Astrocyte (in vitro differentiated cells and primary cell): ENCODE data around the gene CACNB4. TPM values are rescaled to one million over a fixed set of nuclear protein-coding genes. Genes with fewer than 3 reads are reported as not detected.

Source experiments
- DNase-seq: peaks from one replicate; pipeline ENCODE4 v3.0.0-alpha.2; 2010; ENCODE audit warnings: low read depth
- FAIRE-seq: peaks from 2 replicates; lab custom pipeline; 2011; peaks lifted over from hg19 to GRCh38; lab: Jason Lieb, UNC
- H2AFZ ChIP-seq: 2 replicates; pipeline ENCODE4 v1.6.0; 2012; ENCODE audit warnings: low read depth, low read length, inconsistent platforms
- H3K27ac ChIP-seq: 2 replicates; pipeline ENCODE4 v1.5.1; 2011; ENCODE audit warnings: low read depth, low read length, inconsistent platforms
- H3K27me3 ChIP-seq: 2 replicates; pipeline ENCODE4 v1.6.0; 2011; ENCODE audit warnings: low read length, inconsistent platforms; ENCODE audit not compliant: insufficient read depth
- H3K36me3 ChIP-seq: 2 replicates; pipeline ENCODE4 v1.5.1; 2011; ENCODE audit warnings: low read length, inconsistent platforms; ENCODE audit not compliant: insufficient read depth
- H3K4me1 ChIP-seq: 2 replicates; pipeline ENCODE4 v1.5.1; 2011; ENCODE audit warnings: low read length, inconsistent platforms; ENCODE audit not compliant: insufficient read depth
- H3K4me2 ChIP-seq: 2 replicates; pipeline ENCODE4 v1.6.0; 2012; ENCODE audit warnings: low read length, inconsistent platforms
- H3K4me3 ChIP-seq: 2 replicates; pipeline ENCODE4 v1.5.1; 2011; ENCODE audit warnings: low read depth, mild to moderate bottlenecking, low read length, inconsistent platforms; ENCODE audit not compliant: insufficient read depth
- H3K79me2 ChIP-seq: 2 replicates; pipeline ENCODE4 v1.6.0; 2012; ENCODE audit warnings: mild to moderate bottlenecking, low read length, inconsistent platforms; ENCODE audit not compliant: insufficient read depth
- H3K9ac ChIP-seq: 2 replicates; pipeline ENCODE4 v1.6.0; 2012; ENCODE audit warnings: mild to moderate bottlenecking, low read length, inconsistent platforms
- H3K9me3 ChIP-seq: 2 replicates; pipeline ENCODE4 v1.5.1; 2012; ENCODE audit warnings: low read depth, mild to moderate bottlenecking, low read length, inconsistent platforms; ENCODE audit not compliant: insufficient read depth
- H4K20me1 ChIP-seq: 2 replicates; pipeline ENCODE4 v1.6.0; 2012; ENCODE audit warnings: low read length, inconsistent platforms; ENCODE audit not compliant: insufficient read depth
- H3K27ac Mint-ChIP-seq: one replicate; pipeline ENCODE4 v1.8.0; 2021; ENCODE audit warnings: mild to moderate bottlenecking, mixed read lengths; ENCODE audit not compliant: unreplicated experiment
- H3K27me3 Mint-ChIP-seq: one replicate; pipeline ENCODE4 v1.8.0; 2021; ENCODE audit warnings: low read depth, mixed read lengths; ENCODE audit not compliant: unreplicated experiment
- H3K36me3 Mint-ChIP-seq: one replicate; pipeline ENCODE4 v1.8.0; 2021; ENCODE audit warnings: low read depth, mixed read lengths; ENCODE audit not compliant: unreplicated experiment
- H3K4me1 Mint-ChIP-seq: one replicate; pipeline ENCODE4 v1.8.0; 2021; ENCODE audit warnings: low read depth, mixed read lengths; ENCODE audit not compliant: unreplicated experiment
- H3K4me3 Mint-ChIP-seq: one replicate; pipeline ENCODE4 v1.8.0; 2021; ENCODE audit warnings: mild to moderate bottlenecking, moderate library complexity, mixed read lengths; ENCODE audit not compliant: unreplicated experiment
- H3K9me3 Mint-ChIP-seq: one replicate; pipeline ENCODE4 v1.8.0; 2021; ENCODE audit warnings: mild to moderate bottlenecking, mixed read lengths; ENCODE audit not compliant: unreplicated experiment
- CTCF ChIP-seq: IDR thresholded peaks from 2 replicates; pipeline ENCODE4 v1.5.1; 2011; ENCODE audit warnings: low read depth, mild to moderate bottlenecking, inconsistent platforms, low read length, moderate library complexity; ENCODE audit not compliant: insufficient read depth
- EZH2 ChIP-seq: IDR thresholded peaks from 2 replicates; pipeline ENCODE4 v1.6.1; 2012; ENCODE audit warnings: mild to moderate bottlenecking, low read length, inconsistent platforms; ENCODE audit not compliant: insufficient read depth
- total RNA-seq: library from RNA; stranded (reverse); gene quantifications from 2 replicates; pipeline ENCODE4 v1.2.1, GENCODE V29; 2021

The CACNB4 gene
- total RNA-seq, 1 donor from 2014 or later = 1.8 TPM

- FAIRE-seq = no peak
- H3K4me1 Mint-ChIP-seq = no peaks in the 10 kb centered on the region
- H3K36me3 ChIP-seq = no peaks in the 10 kb centered on the region
- no peaks in the 10 kb centered on the region for H3K36me3 Mint-ChIP-seq
- H3K27me3 ChIP-seq = no peaks in the 10 kb centered on the region
- no peaks in the 10 kb centered on the region for H4K20me1 ChIP-seq
- no peak overlapping the region for H2AFZ ChIP-seq
- H3K27ac Mint-ChIP-seq = no peak overlapping the region
- H3K9me3 ChIP-seq = no peaks in the 10 kb centered on the region
- TF ChIP-seq EZH2 (no peak), CTCF (no peak)
- no peak for DNase-seq
- no peaks in the 10 kb centered on the region for H3K79me2 ChIP-seq
- peaks cover 3% of the 10 kb centered on the region for H3K27me3 Mint-ChIP-seq
- peaks cover 7% of the 10 kb centered on the region for H3K9me3 Mint-ChIP-seq
- H3K4me2 ChIP-seq = no peak overlapping the region
- no peak overlapping the region for H3K4me3 Mint-ChIP-seq
- H3K27ac ChIP-seq = no peak overlapping the region
- no peaks in the 10 kb centered on the region for H3K4me1 ChIP-seq
- no peak overlapping the region for H3K9ac ChIP-seq
- H3K4me3 ChIP-seq = no peak overlapping the region
Observed at GRCh38 chr2:151908204-151908882, 190.5 kb downstream of the CACNB4 start.

- Histone ChIP-seq H4K20me1 (no peaks in the 10 kb centered on the region), H3K4me3 (no peak overlapping the region), H3K4me1 (no peaks in the 10 kb centered on the region), H3K79me2 (no peaks in the 10 kb centered on the region), H3K4me2 (no peak overlapping the region), H3K9me3 (no peaks in the 10 kb centered on the region), H3K36me3 (no peaks in the 10 kb centered on the region), H3K27ac (no peak overlapping the region), H2AFZ (no peak overlapping the region), H3K27me3 (no peaks in the 10 kb centered on the region), H3K9ac (no peak overlapping the region)
- DNase-seq (no peak), FAIRE-seq (no peak)
- Mint-ChIP-seq H3K27me3 (no peaks in the 10 kb centered on the region), H3K4me3 (no peak overlapping the region), H3K4me1 (no peaks in the 10 kb centered on the region), H3K9me3 (peaks cover 4% of the 10 kb centered on the region), H3K36me3 (no peaks in the 10 kb centered on the region), H3K27ac (no peak overlapping the region)
- TF ChIP-seq EZH2 (no peak), CTCF (no peak)
Observed at GRCh38 chr2:151907286-151908203, 191.3 kb downstream of the CACNB4 start.
